ENCODE results near the gene NCR1. TPM values are rescaled to one million over a fixed set of nuclear protein-coding genes. Genes with fewer than 3 reads are reported as not detected.
"Not testable (repeated sequence)": the region's sequence is repeated elsewhere in the genome, so short reads cannot be mapped to it uniquely, and the experiment has no call there.

Gene NCR1, protein sequence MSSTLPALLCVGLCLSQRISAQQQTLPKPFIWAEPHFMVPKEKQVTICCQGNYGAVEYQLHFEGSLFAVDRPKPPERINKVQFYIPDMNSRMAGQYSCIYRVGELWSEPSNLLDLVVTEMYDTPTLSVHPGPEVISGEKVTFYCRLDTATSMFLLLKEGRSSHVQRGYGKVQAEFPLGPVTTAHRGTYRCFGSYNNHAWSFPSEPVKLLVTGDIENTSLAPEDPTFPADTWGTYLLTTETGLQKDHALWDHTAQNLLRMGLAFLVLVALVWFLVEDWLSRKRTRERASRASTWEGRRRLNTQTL
- total RNA-seq = not detected in 2 replicates

DNA sequence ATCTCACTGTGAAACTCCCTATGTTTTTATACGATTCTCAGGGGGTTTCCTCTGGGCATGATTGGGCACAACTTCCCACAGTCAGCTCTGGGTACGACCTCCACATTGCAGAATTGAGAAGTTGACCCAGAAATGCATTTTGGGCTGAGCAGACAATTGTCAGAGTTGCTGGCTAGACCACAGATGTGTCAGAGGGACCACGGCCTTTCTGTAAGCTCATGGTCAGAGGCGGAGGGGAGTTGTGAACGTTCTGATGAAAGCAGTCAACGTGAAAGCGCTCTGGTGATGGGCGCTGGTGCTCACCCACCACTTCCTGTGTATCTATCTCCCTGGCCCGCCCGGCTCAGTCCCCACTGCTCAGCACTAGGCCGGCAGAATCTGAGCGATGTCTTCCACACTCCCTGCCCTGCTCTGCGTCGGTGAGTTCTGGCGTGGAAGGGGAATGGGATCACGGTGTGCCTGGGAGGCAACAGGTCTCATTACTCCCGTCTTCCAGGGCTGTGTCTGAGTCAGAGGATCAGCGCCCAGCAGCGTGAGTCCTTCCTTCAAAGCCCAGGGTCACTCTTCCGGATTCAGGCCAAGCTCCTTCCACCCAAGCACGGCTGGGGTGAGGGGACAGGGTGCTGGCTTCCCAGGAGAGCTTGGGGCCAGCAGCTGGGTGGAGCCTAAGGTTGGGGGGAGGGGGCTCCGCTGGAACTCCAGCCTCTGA lies at the start of gene NCR1:
TSS of gene NCR1 (plus strand) at position 346 of the 709 bp plus-strand sequence. CDS start at position 386, 40 bp downstream.
- Histone ChIP-seq H3K4me3 (ENCODE audit: low read depth, low read length) (no peak within 1 kb of the TSS), H3K36me3 (ENCODE audit: control insufficient read depth, insufficient read depth, low read length) (no peaks in the 10 kb centered on the region), H3K27me3 (ENCODE audit: control insufficient read depth, insufficient read depth, low read length) (no peaks in the 10 kb centered on the region)
- DNase-seq (ENCODE audit: low read depth) = no peak
- TF ChIP-seq, protein P1, sequence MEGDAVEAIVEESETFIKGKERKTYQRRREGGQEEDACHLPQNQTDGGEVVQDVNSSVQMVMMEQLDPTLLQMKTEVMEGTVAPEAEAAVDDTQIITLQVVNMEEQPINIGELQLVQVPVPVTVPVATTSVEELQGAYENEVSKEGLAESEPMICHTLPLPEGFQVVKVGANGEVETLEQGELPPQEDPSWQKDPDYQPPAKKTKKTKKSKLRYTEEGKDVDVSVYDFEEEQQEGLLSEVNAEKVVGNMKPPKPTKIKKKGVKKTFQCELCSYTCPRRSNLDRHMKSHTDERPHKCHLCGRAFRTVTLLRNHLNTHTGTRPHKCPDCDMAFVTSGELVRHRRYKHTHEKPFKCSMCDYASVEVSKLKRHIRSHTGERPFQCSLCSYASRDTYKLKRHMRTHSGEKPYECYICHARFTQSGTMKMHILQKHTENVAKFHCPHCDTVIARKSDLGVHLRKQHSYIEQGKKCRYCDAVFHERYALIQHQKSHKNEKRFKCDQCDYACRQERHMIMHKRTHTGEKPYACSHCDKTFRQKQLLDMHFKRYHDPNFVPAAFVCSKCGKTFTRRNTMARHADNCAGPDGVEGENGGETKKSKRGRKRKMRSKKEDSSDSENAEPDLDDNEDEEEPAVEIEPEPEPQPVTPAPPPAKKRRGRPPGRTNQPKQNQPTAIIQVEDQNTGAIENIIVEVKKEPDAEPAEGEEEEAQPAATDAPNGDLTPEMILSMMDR (IDR thresholded peaks at IDR 0.05; ENCODE audit: insufficient read depth, low read length, poor library complexity, severe bottlenecking) = no peak

DNA sequence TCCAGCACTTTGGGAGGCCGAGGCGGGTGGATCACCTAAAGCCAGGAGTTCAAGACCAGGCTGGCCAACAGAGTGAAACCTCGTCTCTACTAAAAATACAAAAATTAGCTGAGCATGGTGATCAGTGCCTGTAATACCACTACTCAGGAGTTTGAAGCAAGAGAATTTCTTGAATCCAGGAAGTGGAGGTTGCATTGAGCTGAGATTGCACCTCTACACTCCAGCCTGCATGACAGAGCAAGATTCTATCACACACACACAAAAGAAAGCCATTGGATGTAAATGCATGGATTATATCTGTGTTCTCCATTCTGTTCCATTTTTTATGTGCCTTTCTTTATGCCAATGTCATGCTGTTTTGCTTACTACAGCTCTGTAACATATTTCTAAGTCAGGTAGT lies 47.5 kb upstream of the NCR1 start:
- H3K36me3 ChIP-seq (ENCODE audit: control insufficient read depth, insufficient read depth, low read length); H3K27me3 ChIP-seq (ENCODE audit: control insufficient read depth, insufficient read depth, low read length); H3K4me3 ChIP-seq (ENCODE audit: low read depth, low read length); DNase-seq (ENCODE audit: low read depth): not testable (repeated sequence)

DNA sequence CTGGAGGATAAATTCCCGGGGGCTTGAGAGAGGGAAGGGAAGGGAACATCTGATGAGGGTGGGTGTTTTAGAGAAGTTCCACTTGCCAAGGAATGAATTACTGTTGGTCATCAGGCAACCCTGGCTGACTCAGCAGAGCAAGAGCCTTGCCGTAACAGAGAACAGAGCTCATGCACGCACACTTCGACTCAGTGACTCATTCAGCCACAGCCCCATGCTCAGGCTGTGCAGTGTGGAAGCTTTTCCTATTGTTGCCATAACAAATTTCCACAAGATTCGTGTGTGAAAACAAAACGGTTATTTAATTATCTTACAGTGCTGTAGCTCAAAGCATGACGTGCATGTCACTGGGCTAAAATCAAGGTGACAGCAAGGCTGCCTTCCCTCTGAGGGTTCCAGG lies 46.5 kb upstream of the NCR1 start:
- H3K36me3 ChIP-seq (ENCODE audit: control insufficient read depth, insufficient read depth, low read length); H3K4me3 ChIP-seq (ENCODE audit: low read depth, low read length); H3K27me3 ChIP-seq (ENCODE audit: control insufficient read depth, insufficient read depth, low read length); DNase-seq (ENCODE audit: low read depth): not testable (repeated sequence)

DNA sequence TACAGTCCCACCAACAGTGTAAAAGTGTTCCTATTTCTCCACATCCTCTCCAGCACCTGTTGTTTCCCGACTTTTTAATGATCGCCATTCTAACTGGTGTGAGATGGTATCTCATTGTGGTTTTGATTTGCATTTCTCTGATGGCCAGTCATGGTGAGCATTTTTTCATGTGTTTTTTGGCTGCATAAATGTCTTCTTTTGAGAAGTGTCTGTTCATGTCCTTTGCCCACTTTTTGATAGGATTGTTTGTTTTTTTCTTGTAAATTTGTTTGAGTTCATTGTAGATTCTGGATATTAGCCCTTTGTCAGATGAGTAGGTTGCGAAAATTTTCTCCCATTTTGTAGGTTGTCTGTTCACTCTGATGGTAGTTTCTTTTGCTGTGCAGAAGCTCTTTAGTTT lies 42.5 kb upstream of the NCR1 start:
- not testable (repeated sequence) for H3K36me3 ChIP-seq (ENCODE audit: control insufficient read depth, insufficient read depth, low read length); H3K4me3 ChIP-seq (ENCODE audit: low read depth, low read length); DNase-seq (ENCODE audit: low read depth); H3K27me3 ChIP-seq (ENCODE audit: control insufficient read depth, insufficient read depth, low read length)

DNA sequence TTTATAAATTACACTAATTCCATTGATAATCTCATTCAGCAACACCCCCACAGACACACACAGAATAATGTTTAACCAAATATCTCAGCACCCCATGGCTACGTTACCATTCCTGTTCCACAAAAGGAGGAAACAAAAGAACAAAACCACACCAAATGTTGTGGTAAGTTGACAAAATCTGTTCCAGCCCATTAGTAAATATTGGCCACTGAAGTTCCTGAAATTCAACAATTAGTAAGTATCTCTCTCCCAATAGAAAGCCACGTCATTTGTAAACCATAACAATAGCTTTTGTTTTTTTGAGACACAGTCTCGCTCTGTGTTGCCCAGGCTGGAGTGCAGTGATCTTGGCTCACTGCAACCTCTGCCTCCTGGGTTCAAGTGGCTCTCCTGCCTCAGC lies 34.3 kb upstream of the NCR1 start:
- Histone ChIP-seq H3K36me3 (ENCODE audit: control insufficient read depth, insufficient read depth, low read length) (no peaks in the 10 kb centered on the region), H3K27me3 (ENCODE audit: control insufficient read depth, insufficient read depth, low read length) (no peaks in the 10 kb centered on the region), H3K4me3 (ENCODE audit: low read depth, low read length) (no peak overlapping the region)
- TF ChIP-seq, protein P1 (IDR thresholded peaks at IDR 0.05; ENCODE audit: insufficient read depth, low read length, poor library complexity, severe bottlenecking) = no peak
- DNase-seq (ENCODE audit: low read depth) = no peak

DNA sequence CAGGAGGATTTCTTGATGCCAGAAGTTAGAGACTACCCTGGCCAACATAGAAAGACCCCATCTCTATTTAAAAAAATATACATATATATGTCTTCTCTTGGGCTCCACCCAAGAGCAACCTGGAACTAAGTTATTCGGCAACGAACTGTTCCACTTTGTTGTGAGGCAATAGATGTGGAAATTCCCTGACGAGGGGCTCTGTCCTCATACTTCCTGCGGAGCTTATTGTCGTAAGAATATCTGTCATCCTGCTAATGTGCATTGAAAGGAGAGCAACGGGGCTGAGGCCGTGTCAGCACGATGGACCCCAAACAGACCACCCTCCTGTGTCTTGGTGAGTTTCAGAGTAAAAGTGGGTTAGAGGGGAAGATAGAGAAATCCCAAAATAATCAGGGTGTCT lies 32.0 kb upstream of the NCR1 start, which contains the start of gene FCAR:
TSS of gene FCAR (plus strand) at position 246 of the 400 bp plus-strand sequence. CDS start at position 301, 55 bp downstream.
- H3K36me3 ChIP-seq (ENCODE audit: control insufficient read depth, insufficient read depth, low read length) = no peaks in the 10 kb centered on the region
- H3K27me3 ChIP-seq (ENCODE audit: control insufficient read depth, insufficient read depth, low read length) = no peaks in the 10 kb centered on the region
- TF ChIP-seq, protein P1 (IDR thresholded peaks at IDR 0.05; ENCODE audit: insufficient read depth, low read length, poor library complexity, severe bottlenecking) = no peak
- no peak for DNase-seq (ENCODE audit: low read depth)
- H3K4me3 ChIP-seq (ENCODE audit: low read depth, low read length) = no peak within 1 kb of the TSS

DNA sequence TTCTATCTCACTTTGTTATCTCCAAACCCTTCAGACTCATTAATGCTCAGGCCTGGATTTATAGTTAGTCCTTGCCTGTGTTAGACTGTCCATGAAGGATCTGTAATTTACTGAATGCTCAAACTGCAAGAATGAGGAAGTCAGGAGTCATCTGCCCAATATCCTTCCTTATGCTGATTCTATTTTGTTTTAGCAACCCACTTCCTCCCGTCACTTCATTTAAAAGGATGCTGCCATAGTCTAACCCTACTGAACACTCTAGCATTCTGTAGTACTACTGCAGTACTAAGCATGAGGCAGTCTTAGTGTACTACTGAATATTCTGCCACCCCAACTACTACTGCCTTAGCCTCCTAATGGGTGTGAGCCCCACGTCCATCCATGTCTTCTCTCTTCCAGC lies 30.4 kb upstream of the NCR1 start:
- TF ChIP-seq, protein P1 (IDR thresholded peaks at IDR 0.05; ENCODE audit: insufficient read depth, low read length, poor library complexity, severe bottlenecking) = no peak
- Histone ChIP-seq H3K36me3 (ENCODE audit: control insufficient read depth, insufficient read depth, low read length) (no peaks in the 10 kb centered on the region), H3K27me3 (ENCODE audit: control insufficient read depth, insufficient read depth, low read length) (no peaks in the 10 kb centered on the region), H3K4me3 (ENCODE audit: low read depth, low read length) (no peak overlapping the region)
- no peak for DNase-seq (ENCODE audit: low read depth)
